Right cardiac atrium (tissue), 5 donors: ENCODE data around the gene FRMD1. TPM values are rescaled to one million over a fixed set of nuclear protein-coding genes. Genes with fewer than 3 reads are reported as not detected.

Experiments used
- ATAC-seq, 2 donors: fragments of 200-7000 bp; cut with Tn5 transposase; one replicate each; pipeline versions ENCODE4 v1.8.0 to v1.9.1; 2020; ENCODE audit warnings: moderate library complexity in 2 of 2, mild to moderate bottlenecking in 1 of 2
- DNase-seq, 3 donors: peaks; one replicate each; pipeline ENCODE4 v3.0.0-alpha.2; 2020
- H3K27ac ChIP-seq: one replicate; pipeline ENCODE4 v1.5.1; 2013; ENCODE audit warnings: mild to moderate bottlenecking, low read length, control low read depth, moderate library complexity
- H3K27me3 ChIP-seq: one replicate; pipeline ENCODE4 v1.6.1; 2013; ENCODE audit not compliant: control insufficient read depth, insufficient read depth
- H3K4me1 ChIP-seq: one replicate; pipeline ENCODE4 v1.6.1; 2013; ENCODE audit warnings: low read length; ENCODE audit not compliant: control insufficient read depth, insufficient read depth
- H3K4me3 ChIP-seq: one replicate; pipeline ENCODE4 v1.5.1; 2013; ENCODE audit warnings: low read length, control low read depth
- H3K9me3 ChIP-seq: one replicate; pipeline ENCODE4 v1.6.1; 2013; ENCODE audit warnings: low read length; ENCODE audit not compliant: control insufficient read depth
- WGBS: extraction: QIAGEN DNeasy Blood & Tissue Kit; methylation state at CpG from one replicate; pipeline ENCODE4 v1.1.7; 2013; 5-methylcytosine and 5-hydroxymethylcytosine counted together
- intact Hi-C, 4 donors: fragments of 100-400 bp; cut with DNase I; formaldehyde crosslinking; loops; one replicate each; pipeline versions ENCODE4 v1.11.0 to v1.14.0; 2022 to 2023
- polyA plus RNA-seq: library from polyadenylated mRNA; stranded (reverse); fragments of 200-250 nt; gene quantifications from one replicate; pipeline ENCODE4 v1.2.3, GENCODE V29; 2013
- total RNA-seq, 4 donors: library from RNA; stranded (reverse); fragmentation: NEBNext Ultra II Directional; extraction: Animal tissue kit (Norgen Biotek cat#: 25700); gene quantifications; one replicate each; pipeline ENCODE4 v1.2.1, GENCODE V29; 2021
- donor health status: healthy with polysubstance abuse.
- donor health status: DM: no; HTN: yes; CAD: no.
- donor health status: DM: no; HTN: no; CAD: no.
- donor health status: DM: no; HTN: yes; CAD: no; lungs with severe emphysema.
- donor health status: DM: yes; HTN: yes; CAD: no.

FRMD1 gene
- total and polyA plus RNA-seq, 5 donors = 0.07 to 0.31 TPM; not detected in 3

- ATAC-seq = no peak
- no peaks in the 10 kb centered on the region for H3K9me3 ChIP-seq
- peaks cover 4% of the 10 kb centered on the region for H3K4me1 ChIP-seq
- H3K27me3 ChIP-seq = no peaks in the 10 kb centered on the region
- DNase-seq = no peak
- WGBS = 87% methylated on average over 9 of the region's 9 CpGs
- intact Hi-C loops = no loop called here
- no peak overlapping the region for H3K27ac ChIP-seq
- H3K4me3 ChIP-seq = no peak overlapping the region
Observed at GRCh38 chr6:168028181-168028580, 50.8 kb downstream of the FRMD1 start.

GRCh38 chr6:168027521-168027920, 51.5 kb downstream of the FRMD1 start:
- 93% methylated on average over 16 of the region's 16 CpGs for WGBS
- no peak for DNase-seq
- Histone ChIP-seq H3K9me3 (no peaks in the 10 kb centered on the region), H3K4me3 (no peak overlapping the region), H3K4me1 (peaks cover 4% of the 10 kb centered on the region), H3K27ac (no peak overlapping the region), H3K27me3 (no peaks in the 10 kb centered on the region)
- intact Hi-C loops = no loop called here
- no peak for ATAC-seq

- no peak for ATAC-seq
- DNase-seq = no peak
- no peak overlapping the region for H3K4me3 ChIP-seq
- no peaks in the 10 kb centered on the region for H3K9me3 ChIP-seq
- H3K27ac ChIP-seq = no peak overlapping the region
- H3K27me3 ChIP-seq = no peaks in the 10 kb centered on the region
- peaks cover 3% of the 10 kb centered on the region for H3K4me1 ChIP-seq
- WGBS = 96% methylated on average over 9 of the region's 9 CpGs
- intact Hi-C loops = no loop called here
Observed at GRCh38 chr6:168026925-168027324, 52.1 kb downstream of the FRMD1 start.

- no peak for DNase-seq
- no peaks in the 10 kb centered on the region for H3K27me3 ChIP-seq
- 89% methylated on average over 20 of the region's 20 CpGs for WGBS
- H3K27ac ChIP-seq = no peak overlapping the region
- H3K9me3 ChIP-seq = no peaks in the 10 kb centered on the region
- no peak overlapping the region for H3K4me3 ChIP-seq
- intact Hi-C loops = no loop called here
- no peaks in the 10 kb centered on the region for H3K4me1 ChIP-seq
- no peak for ATAC-seq
Observed at GRCh38 chr6:168025831-168026710, 52.9 kb downstream of the FRMD1 start.

GRCh38 chr6:168024951-168025510, 54.0 kb downstream of the FRMD1 start:
- Histone ChIP-seq H3K4me1 (no peaks in the 10 kb centered on the region), H3K27me3 (no peaks in the 10 kb centered on the region), H3K9me3 (no peaks in the 10 kb centered on the region), H3K27ac (no peak overlapping the region), H3K4me3 (no peak overlapping the region)
- no peak for DNase-seq
- intact Hi-C loops = no loop called here
- no peak for ATAC-seq
- WGBS = 88% methylated on average over 18 of the region's 18 CpGs

GRCh38 chr6:168022488-168023321, 56.3 kb downstream of the FRMD1 start:
- Histone ChIP-seq H3K27me3 (no peaks in the 10 kb centered on the region), H3K4me1 (no peaks in the 10 kb centered on the region), H3K4me3 (no peak overlapping the region), H3K9me3 (no peaks in the 10 kb centered on the region), H3K27ac (no peak overlapping the region)
- no peak for DNase-seq
- WGBS = 88% methylated on average over 7 of the region's 7 CpGs
- intact Hi-C loops = no loop called here
- no peak for ATAC-seq

GRCh38 chr6:168021581-168021980, 57.4 kb downstream of the FRMD1 start:
- Histone ChIP-seq H3K9me3 (no peaks in the 10 kb centered on the region), H3K4me3 (no peak overlapping the region), H3K4me1 (no peaks in the 10 kb centered on the region), H3K27ac (no peak overlapping the region), H3K27me3 (no peaks in the 10 kb centered on the region)
- no peak for ATAC-seq
- no peak for DNase-seq
- intact Hi-C loops = no loop called here
- WGBS = 73% methylated on average over 5 of the region's 5 CpGs

GRCh38 chr6:168020242-168020641, 58.8 kb downstream of the FRMD1 start:
- intact Hi-C loops = no loop called here
- no peak for DNase-seq
- H3K4me1 ChIP-seq = no peaks in the 10 kb centered on the region
- H3K27ac ChIP-seq = no peak overlapping the region
- ATAC-seq = no peak
- no peaks in the 10 kb centered on the region for H3K27me3 ChIP-seq
- no peaks in the 10 kb centered on the region for H3K9me3 ChIP-seq
- H3K4me3 ChIP-seq = no peak overlapping the region
- WGBS = 93% methylated on average over 8 of the region's 8 CpGs

GRCh38 chr6:168018664-168019063, 60.3 kb downstream of the FRMD1 start:
- DNase-seq (no peak), ATAC-seq (no peak)
- H3K27me3 ChIP-seq = no peaks in the 10 kb centered on the region
- H3K4me1 ChIP-seq = no peaks in the 10 kb centered on the region
- 88% methylated on average over 15 of the region's 15 CpGs for WGBS
- intact Hi-C loops = no loop called here
- no peak overlapping the region for H3K27ac ChIP-seq
- H3K4me3 ChIP-seq = no peak overlapping the region
- no peaks in the 10 kb centered on the region for H3K9me3 ChIP-seq

- no peaks in the 10 kb centered on the region for H3K27me3 ChIP-seq
- ATAC-seq (no peak), DNase-seq (no peak)
- intact Hi-C loops = no loop called here
- 56% methylated on average over 11 of the region's 11 CpGs for WGBS
- H3K4me1 ChIP-seq = no peaks in the 10 kb centered on the region
- H3K9me3 ChIP-seq = no peaks in the 10 kb centered on the region
- no peak overlapping the region for H3K27ac ChIP-seq
- H3K4me3 ChIP-seq = no peak overlapping the region
Observed at GRCh38 chr6:168017629-168018028, 61.4 kb downstream of the FRMD1 start.
